ENCODE data around the gene OGG1.

GRCh38 chr3:9776896-9777693 is 27.3 kb downstream of the OGG1 start:
- no peak for TF ChIP-seq CTCF (IDR thresholded peaks at IDR 0.05)
- TF ChIP-seq POLR2A (IDR thresholded peaks at IDR 0.05), result no peak

Data from adrenal gland (tissue), 5 donors.